ENCODE results near the gene SPTB.

SPTB gene

GRCh38 chr14:64741961-64742360, 137.7 kb downstream of the SPTB start:
- no peak for TF ChIP-seq TAF1 (IDR thresholded peaks at IDR 0.05; ENCODE audit: low read depth)
- TF ChIP-seq MAX (IDR thresholded peaks at IDR 0.05): no peak
- no peak for TF ChIP-seq RAD21 (IDR thresholded peaks at IDR 0.05; ENCODE audit: low read depth)
- TF ChIP-seq ZBTB7A (IDR thresholded peaks at IDR 0.05; ENCODE audit: low read depth): no peak
- TF ChIP-seq, protein P1, sequence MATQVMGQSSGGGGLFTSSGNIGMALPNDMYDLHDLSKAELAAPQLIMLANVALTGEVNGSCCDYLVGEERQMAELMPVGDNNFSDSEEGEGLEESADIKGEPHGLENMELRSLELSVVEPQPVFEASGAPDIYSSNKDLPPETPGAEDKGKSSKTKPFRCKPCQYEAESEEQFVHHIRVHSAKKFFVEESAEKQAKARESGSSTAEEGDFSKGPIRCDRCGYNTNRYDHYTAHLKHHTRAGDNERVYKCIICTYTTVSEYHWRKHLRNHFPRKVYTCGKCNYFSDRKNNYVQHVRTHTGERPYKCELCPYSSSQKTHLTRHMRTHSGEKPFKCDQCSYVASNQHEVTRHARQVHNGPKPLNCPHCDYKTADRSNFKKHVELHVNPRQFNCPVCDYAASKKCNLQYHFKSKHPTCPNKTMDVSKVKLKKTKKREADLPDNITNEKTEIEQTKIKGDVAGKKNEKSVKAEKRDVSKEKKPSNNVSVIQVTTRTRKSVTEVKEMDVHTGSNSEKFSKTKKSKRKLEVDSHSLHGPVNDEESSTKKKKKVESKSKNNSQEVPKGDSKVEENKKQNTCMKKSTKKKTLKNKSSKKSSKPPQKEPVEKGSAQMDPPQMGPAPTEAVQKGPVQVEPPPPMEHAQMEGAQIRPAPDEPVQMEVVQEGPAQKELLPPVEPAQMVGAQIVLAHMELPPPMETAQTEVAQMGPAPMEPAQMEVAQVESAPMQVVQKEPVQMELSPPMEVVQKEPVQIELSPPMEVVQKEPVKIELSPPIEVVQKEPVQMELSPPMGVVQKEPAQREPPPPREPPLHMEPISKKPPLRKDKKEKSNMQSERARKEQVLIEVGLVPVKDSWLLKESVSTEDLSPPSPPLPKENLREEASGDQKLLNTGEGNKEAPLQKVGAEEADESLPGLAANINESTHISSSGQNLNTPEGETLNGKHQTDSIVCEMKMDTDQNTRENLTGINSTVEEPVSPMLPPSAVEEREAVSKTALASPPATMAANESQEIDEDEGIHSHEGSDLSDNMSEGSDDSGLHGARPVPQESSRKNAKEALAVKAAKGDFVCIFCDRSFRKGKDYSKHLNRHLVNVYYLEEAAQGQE (IDR thresholded peaks at IDR 0.05; ENCODE audit: low read depth): no peak
- TF ChIP-seq NFIC (IDR thresholded peaks at IDR 0.05): no peak
- TF ChIP-seq TCF12 (IDR thresholded peaks at IDR 0.05; ENCODE audit: low read depth): no peak
- no peak for TF ChIP-seq CEBPB (IDR thresholded peaks at IDR 0.05)
- TF ChIP-seq USF1 (IDR thresholded peaks at IDR 0.05): no peak
- no peak for TF ChIP-seq FOXM1 (IDR thresholded peaks at IDR 0.05; ENCODE audit: borderline replicate concordance, low read depth)

DNA sequence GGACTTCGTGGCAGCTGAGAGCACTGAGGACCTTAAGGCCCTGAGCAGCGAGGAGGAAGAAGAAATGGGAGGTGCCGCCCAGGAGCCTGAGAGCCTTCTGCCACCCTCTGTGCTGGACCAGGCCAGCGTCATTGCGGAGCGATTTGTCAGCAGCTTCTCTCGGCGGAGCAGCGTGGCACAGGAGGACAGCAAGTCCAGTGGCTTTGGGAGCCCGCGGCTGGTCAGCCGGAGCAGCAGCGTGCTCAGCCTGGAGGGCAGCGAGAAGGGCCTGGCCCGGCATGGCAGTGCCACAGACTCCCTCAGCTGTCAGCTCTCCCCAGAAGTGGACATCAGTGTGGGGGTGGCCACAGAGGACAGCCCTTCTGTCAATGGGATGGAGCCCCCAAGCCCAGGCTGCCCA, 138.5 kb downstream of the SPTB start:
- TF ChIP-seq, protein P1 (IDR thresholded peaks at IDR 0.05; ENCODE audit: low read depth): no peak
- no peak for TF ChIP-seq YY1 (IDR thresholded peaks at IDR 0.05; ENCODE audit: low read depth)
- TF ChIP-seq EP300 (IDR thresholded peaks at IDR 0.05; ENCODE audit: borderline replicate concordance): no peak
- no peak for TF ChIP-seq CEBPB (IDR thresholded peaks at IDR 0.05)

- peak; percentile 70 for TF ChIP-seq EP300 (IDR thresholded peaks at IDR 0.05; ENCODE audit: borderline replicate concordance)
- TF ChIP-seq RAD21 (IDR thresholded peaks at IDR 0.05; ENCODE audit: low read depth): no peak
- TF ChIP-seq TCF12 (IDR thresholded peaks at IDR 0.05; ENCODE audit: low read depth): 0 out of 2 replicates have a peak, but pooled peaks have one; percentile 49
- TF ChIP-seq TEAD4 (IDR thresholded peaks at IDR 0.05): peak; percentile 81
- peak; percentile 83 for TF ChIP-seq NFIC (IDR thresholded peaks at IDR 0.05)
- no peak for TF ChIP-seq USF1 (IDR thresholded peaks at IDR 0.05)
- TF ChIP-seq EGR1 (IDR thresholded peaks at IDR 0.05): peak; percentile 71; the same call in 1 of the 2 replicates
- TF ChIP-seq FOXM1 (IDR thresholded peaks at IDR 0.05; ENCODE audit: borderline replicate concordance, low read depth): no peak
- TF ChIP-seq CREB1 (IDR thresholded peaks at IDR 0.05; ENCODE audit: low read depth): no peak
- TF ChIP-seq TAF1 (IDR thresholded peaks at IDR 0.05; ENCODE audit: low read depth): no peak
- no peak for TF ChIP-seq MAX (IDR thresholded peaks at IDR 0.05)
- no peak for TF ChIP-seq CEBPB (IDR thresholded peaks at IDR 0.05)
- no peak for TF ChIP-seq YY1 (IDR thresholded peaks at IDR 0.05; ENCODE audit: low read depth)
- TF ChIP-seq, protein P1 (IDR thresholded peaks at IDR 0.05; ENCODE audit: low read depth): no peak
- TF ChIP-seq ZBTB7A (IDR thresholded peaks at IDR 0.05; ENCODE audit: low read depth): no peak; the same call in 1 of the 2 replicates
Measured at GRCh38 chr14:64738281-64738804, 141.4 kb downstream of the SPTB start.

DNA sequence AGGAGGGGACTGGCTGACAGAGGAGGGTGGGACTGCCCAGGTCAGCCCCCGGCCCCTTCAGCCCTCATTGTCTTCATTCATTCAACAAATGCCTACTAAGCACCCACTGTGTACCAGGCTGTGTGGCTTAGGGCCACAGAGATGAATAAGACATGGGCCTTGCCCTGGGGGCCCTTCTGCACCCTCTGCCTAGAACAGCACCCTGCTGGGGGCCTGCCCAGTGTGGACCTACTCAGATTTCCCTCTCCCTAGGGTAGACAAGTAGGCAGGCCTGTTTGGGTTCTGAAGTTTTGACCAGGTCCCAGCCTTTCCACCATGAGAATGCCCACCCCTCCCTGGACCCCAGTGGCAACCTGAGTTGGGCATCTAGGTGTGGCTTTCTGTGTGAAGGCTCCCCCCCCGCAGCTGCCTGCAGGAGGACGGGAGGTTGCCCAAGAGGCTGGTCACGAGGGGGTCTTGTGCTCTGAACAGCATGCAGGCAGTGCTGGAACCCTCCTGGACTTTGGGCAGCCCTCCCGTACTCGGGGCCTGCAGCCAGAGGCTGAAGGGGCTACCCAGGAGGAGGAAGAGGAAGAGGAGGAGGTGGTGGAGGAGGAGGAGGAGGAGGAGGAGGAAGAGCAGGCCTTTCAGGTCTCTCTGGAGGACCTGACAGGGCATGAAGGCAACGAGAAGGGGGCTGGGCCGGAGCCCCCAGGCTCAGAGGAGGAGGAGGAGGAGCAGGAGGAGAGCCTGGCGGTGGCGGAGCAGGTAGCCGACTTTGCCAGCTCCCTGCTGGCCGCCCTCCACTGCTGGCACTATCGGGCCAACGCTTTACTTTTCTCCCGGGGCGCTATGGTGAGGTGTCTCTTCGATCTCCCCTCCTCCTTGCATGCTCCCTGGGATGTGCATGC, 142.1 kb downstream of the SPTB start:
- TF ChIP-seq USF1 (IDR thresholded peaks at IDR 0.05) (0 out of 2 replicates have a peak, but pooled peaks have one; percentile 14), MAX (IDR thresholded peaks at IDR 0.05) (no peak; the same call in 1 of the 2 replicates), TAF1 (IDR thresholded peaks at IDR 0.05; ENCODE audit: low read depth) (no peak), YY1 (IDR thresholded peaks at IDR 0.05; ENCODE audit: low read depth) (no peak), CEBPB (IDR thresholded peaks at IDR 0.05) (no peak), ZBTB7A (IDR thresholded peaks at IDR 0.05; ENCODE audit: low read depth) (peak; percentile 37; the same call in 1 of the 2 replicates), EP300 (IDR thresholded peaks at IDR 0.05; ENCODE audit: borderline replicate concordance) (no peak), NFIC (IDR thresholded peaks at IDR 0.05) (no peak)
- TF ChIP-seq, protein P1 (IDR thresholded peaks at IDR 0.05; ENCODE audit: low read depth): peak; percentile 2; the same call in 1 of the 2 replicates

Measured in Ishikawa (cell line).